ENCODE results near the gene AADAC.
"Not testable (repeated sequence)": the region's sequence is repeated elsewhere in the genome, so short reads cannot be mapped to it uniquely, and the experiment has no call there.

The AADAC gene

GRCh38 chr3:151873398-151873797 lies 59.5 kb downstream of the AADAC start, which contains the start of gene SUCNR1:
SUCNR1 (plus strand) TSS chr3:151873643; CDS start chr3:151879893, 6,250 bp downstream.
- TF ChIP-seq CTCF (conservative IDR thresholded peaks at IDR 0.05) = no peak
- H3K27ac ChIP-seq = no peak within 1 kb of the TSS

GRCh38 chr3:151874079-151874478 lies 60.2 kb downstream of the AADAC start:
- H3K27ac ChIP-seq = not testable (repeated sequence)

- H3K27ac ChIP-seq = no peak overlapping the region
- no peak for TF ChIP-seq CTCF (conservative IDR thresholded peaks at IDR 0.05)
Measured at GRCh38 chr3:151875759-151876158, 61.8 kb downstream of the AADAC start.

- TF ChIP-seq CTCF (conservative IDR thresholded peaks at IDR 0.05) = no peak
- no peak overlapping the region for H3K27ac ChIP-seq
Measured at GRCh38 chr3:151877269-151877668, 63.4 kb downstream of the AADAC start.

Measured in VCaP (cell line).